ENCODE measurements around the gene RFT1.

DNA sequence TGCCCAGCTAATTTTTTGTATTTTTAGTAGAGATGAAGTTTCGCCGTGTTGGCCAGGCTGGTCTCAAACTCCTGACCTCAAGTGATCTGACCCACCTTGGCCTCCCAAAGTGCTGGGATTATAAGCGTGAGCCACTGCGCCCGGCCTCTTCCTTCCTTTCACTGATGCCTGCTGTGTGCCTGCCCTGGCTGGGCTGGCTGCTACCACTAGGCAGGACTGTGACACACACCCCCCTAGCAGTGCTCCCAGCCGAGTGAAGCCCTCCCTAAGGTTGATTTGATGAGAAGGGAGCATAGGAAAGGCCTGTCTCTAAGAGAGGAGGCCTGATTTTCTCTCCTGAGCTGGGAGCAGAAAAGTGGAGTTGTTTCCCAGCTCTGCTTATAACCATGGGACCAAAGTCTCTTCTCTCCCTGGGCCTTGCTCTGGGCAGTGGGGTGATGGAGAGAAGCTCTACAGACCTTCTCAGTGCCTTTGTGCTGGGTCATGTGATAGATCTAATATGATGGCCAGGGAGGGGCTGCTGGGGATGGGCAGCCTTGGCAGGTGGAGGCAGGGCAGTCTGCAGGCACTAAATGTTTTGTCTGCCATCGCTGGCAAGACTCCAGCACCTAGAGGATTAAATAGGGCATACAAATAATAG, 64.3 kb downstream of the RFT1 start:
- TF ChIP-seq, protein P1, sequence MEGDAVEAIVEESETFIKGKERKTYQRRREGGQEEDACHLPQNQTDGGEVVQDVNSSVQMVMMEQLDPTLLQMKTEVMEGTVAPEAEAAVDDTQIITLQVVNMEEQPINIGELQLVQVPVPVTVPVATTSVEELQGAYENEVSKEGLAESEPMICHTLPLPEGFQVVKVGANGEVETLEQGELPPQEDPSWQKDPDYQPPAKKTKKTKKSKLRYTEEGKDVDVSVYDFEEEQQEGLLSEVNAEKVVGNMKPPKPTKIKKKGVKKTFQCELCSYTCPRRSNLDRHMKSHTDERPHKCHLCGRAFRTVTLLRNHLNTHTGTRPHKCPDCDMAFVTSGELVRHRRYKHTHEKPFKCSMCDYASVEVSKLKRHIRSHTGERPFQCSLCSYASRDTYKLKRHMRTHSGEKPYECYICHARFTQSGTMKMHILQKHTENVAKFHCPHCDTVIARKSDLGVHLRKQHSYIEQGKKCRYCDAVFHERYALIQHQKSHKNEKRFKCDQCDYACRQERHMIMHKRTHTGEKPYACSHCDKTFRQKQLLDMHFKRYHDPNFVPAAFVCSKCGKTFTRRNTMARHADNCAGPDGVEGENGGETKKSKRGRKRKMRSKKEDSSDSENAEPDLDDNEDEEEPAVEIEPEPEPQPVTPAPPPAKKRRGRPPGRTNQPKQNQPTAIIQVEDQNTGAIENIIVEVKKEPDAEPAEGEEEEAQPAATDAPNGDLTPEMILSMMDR (IDR thresholded peaks at IDR 0.05) = no peak
- no peak for TF ChIP-seq POLR2A (IDR thresholded peaks at IDR 0.05)

Data from esophagus squamous epithelium (tissue), 4 donors.